ENCODE measurements around the gene DPP6.

DNA sequence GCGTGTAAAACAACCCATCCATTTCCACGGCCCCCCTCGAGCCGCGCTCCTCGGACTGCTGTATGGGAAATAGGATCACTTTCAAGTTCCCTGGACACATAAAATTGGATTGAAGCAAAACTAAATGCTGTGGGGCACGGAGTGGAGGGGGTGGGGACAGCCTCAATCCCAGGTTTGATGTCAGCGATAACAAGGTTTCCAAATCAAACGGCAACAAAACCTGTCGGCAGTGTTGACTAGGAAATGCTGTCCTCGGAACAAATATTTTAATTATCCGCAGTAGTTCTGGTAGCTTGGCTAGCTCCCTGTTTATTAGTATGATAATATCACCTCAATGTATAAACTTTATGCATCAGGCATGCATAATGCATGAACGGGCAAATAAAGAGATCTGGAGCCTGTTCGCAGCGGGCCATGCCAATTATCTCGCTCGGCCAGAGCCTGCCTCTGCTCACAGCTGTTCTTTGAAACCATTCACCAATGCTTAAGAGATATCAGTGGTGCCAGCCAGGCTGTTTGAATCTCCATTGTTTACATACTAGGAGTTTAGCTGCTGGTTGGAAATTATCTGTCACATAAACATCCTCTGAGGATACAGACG, 789.6 kb downstream of the DPP6 start:
- TF ChIP-seq, protein P1, sequence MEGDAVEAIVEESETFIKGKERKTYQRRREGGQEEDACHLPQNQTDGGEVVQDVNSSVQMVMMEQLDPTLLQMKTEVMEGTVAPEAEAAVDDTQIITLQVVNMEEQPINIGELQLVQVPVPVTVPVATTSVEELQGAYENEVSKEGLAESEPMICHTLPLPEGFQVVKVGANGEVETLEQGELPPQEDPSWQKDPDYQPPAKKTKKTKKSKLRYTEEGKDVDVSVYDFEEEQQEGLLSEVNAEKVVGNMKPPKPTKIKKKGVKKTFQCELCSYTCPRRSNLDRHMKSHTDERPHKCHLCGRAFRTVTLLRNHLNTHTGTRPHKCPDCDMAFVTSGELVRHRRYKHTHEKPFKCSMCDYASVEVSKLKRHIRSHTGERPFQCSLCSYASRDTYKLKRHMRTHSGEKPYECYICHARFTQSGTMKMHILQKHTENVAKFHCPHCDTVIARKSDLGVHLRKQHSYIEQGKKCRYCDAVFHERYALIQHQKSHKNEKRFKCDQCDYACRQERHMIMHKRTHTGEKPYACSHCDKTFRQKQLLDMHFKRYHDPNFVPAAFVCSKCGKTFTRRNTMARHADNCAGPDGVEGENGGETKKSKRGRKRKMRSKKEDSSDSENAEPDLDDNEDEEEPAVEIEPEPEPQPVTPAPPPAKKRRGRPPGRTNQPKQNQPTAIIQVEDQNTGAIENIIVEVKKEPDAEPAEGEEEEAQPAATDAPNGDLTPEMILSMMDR (IDR thresholded peaks at IDR 0.05) = no peak
- no peak for TF ChIP-seq MYC (IDR thresholded peaks at IDR 0.05; ENCODE audit: borderline replicate concordance, low read length)
- no peak for TF ChIP-seq JUN (IDR thresholded peaks at IDR 0.05)
- no peak for TF ChIP-seq CHD2 (IDR thresholded peaks at IDR 0.05; ENCODE audit: low read length, partially characterized antibody)
- TF ChIP-seq REST (IDR thresholded peaks at IDR 0.05) = no peak
- no peak for TF ChIP-seq POLR2AphosphoS2 (conservative IDR thresholded peaks at IDR 0.05; ENCODE audit: low read length)
- TF ChIP-seq MAZ (IDR thresholded peaks at IDR 0.05; ENCODE audit: borderline replicate concordance, low read depth, low read length) = no peak
- no peak for TF ChIP-seq POLR2A (IDR thresholded peaks at IDR 0.05; ENCODE audit: low read length)
- no peak for TF ChIP-seq JUNB (IDR thresholded peaks at IDR 0.05)
- no peak for TF ChIP-seq EP300 (IDR thresholded peaks at IDR 0.05)
- TF ChIP-seq RAD21 (conservative IDR thresholded peaks at IDR 0.05 in 1 of 2, IDR thresholded peaks at IDR 0.05 in 1 of 2) = no peak
